ENCODE measurements around the gene ZNF219. TPM values are rescaled to one million over a fixed set of nuclear protein-coding genes. Genes with fewer than 3 reads are reported as not detected.

ZNF219 gene
- total and polyA plus RNA-seq, 10 of the 15 experiments (the other 5 are each of a cell fraction or from before 2014, with no cell fraction given), result 0.16 to 6.4 (median 1.9) TPM

GRCh38 chr14:21063479-21063878 is 35.0 kb downstream of the ZNF219 start:
- RAD21 ChIA-PET (ENCODE audit: unreplicated experiment), result no interaction called here

More at GRCh38 chr14:21063479-21063878, 35.0 kb downstream of the ZNF219 start:
- DNase-seq (ENCODE audit: low read depth, low spot score) (no peak), FAIRE-seq (no peak), ATAC-seq (no peak)
- ChIA-PET CTCF (interaction anchor here (0.9 to 6.3 kb wide), 3 partner anchors 29 to 50 kb away, joined by 3 to 68 read pairs (median 12); no protein-coding TSS in a partner anchor), POLR2A (no interaction called here), SMC1A (ENCODE audit: uncharacterized antibody, unreplicated experiment) (interaction anchor here (1.3 to 1.9 kb wide), 2 partner anchors 41 to 49 kb away, joined by 3 to 6 read pairs; no protein-coding TSS in a partner anchor)
- Histone ChIP-seq H3K27ac (ENCODE audit: control insufficient read depth, insufficient read depth) (no peak overlapping the region), H3K27me3 (replicated peaks in 1 of 2; ENCODE audit: control insufficient read depth in 2 of 2, insufficient read depth in 2 of 2, low read length in 1 of 2) (peaks cover 0 to 1% of the 10 kb centered on the region in 2 experiments; a peak in 2 of 4 replicates), H3K4me3 (no peak overlapping the region), H3K36me3 (ENCODE audit: control insufficient read depth in 2 of 2, insufficient read depth in 2 of 2, low read length in 1 of 2) (no peaks in the 10 kb centered on the region), H2AFZ (ENCODE audit: control insufficient read depth, low read depth, low read length) (no peak overlapping the region), H4K20me1 (ENCODE audit: control insufficient read depth, insufficient read depth) (no peaks in the 10 kb centered on the region), H3K9ac (ENCODE audit: control insufficient read depth, insufficient read depth, low read length) (no peak overlapping the region), H3K4me2 (ENCODE audit: control insufficient read depth, insufficient read depth) (no peak overlapping the region), H3K79me2 (ENCODE audit: control insufficient read depth, insufficient read depth, low read length) (no peaks in the 10 kb centered on the region), H3K9me3 (replicated peaks; ENCODE audit: control insufficient read depth, insufficient read depth, low read length) (no peaks in the 10 kb centered on the region), H3K4me1 (ENCODE audit: control insufficient read depth, insufficient read depth, low read length) (no peaks in the 10 kb centered on the region)
- TF ChIP-seq IRF3 (IDR thresholded peaks at IDR 0.05) (no peak), CUX1 (IDR thresholded peaks at IDR 0.05; ENCODE audit: insufficient replicate concordance, low read depth, low read length) (no peak), SMAD1 (IDR thresholded peaks at IDR 0.05; ENCODE audit: low read depth, partially characterized antibody) (no peak), NFIC (IDR thresholded peaks at IDR 0.05; ENCODE audit: low read depth, low read length) (no peak), ZBED1 (IDR thresholded peaks at IDR 0.05; ENCODE audit: borderline replicate concordance) (no peak), MEF2A (IDR thresholded peaks at IDR 0.05; ENCODE audit: insufficient read depth, low read depth, low read length) (no peak), ZNF687 (IDR thresholded peaks at IDR 0.05) (no peak), MXI1 (IDR thresholded peaks at IDR 0.05; ENCODE audit: low read depth, low read length) (no peak), ZNF274 (IDR thresholded peaks at IDR 0.05; ENCODE audit: insufficient read depth, insufficient read length) (no peak), GATAD2B (conservative IDR thresholded peaks at IDR 0.05; ENCODE audit: low read depth) (no peak)
- intact Hi-C loops (cut with micrococcal nuclease; ENCODE audit: unreplicated experiment) (no loop called here), in situ Hi-C loops (cut with MboI) (no loop called here)
- 50% methylated on average over 3 of the region's 3 CpGs for WGBS (ENCODE audit: insufficient coverage, insufficient replicate concordance, low lambda C conversion rate, missing lambda C conversion rate)
- no TSS peak for BruUV-seq (replicated peaks)
